ENCODE measurements around the gene MPG.

DNA sequence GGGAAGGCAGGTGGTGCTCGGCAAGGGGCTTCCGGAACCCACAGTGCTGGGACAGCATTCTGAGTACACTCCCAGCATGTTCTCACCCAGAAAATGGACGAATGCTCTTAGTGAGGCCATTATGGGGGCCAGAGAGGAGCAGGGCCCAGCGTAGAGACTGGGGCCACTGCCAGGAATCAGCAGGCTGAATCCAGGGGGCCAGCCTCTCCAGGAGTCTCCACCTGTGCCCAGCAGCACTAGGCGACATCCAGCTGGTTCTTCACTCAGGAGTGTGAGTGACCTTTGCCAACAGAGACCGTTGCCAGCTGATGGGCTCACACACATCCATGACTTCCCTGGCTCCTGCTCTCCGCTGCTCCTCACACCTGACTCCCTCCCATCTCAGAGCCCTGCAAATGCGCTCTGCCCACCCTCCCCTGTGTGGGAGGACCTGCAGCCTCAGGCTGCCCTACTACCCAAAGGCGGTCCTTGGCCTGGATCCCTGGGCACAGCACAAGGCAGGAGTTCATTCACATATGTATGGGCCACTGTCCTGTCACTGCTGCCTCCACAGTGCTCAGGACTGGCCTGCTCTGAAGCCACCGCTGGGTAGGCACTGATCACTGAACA lies 10.7 kb upstream of the MPG start:
- TF ChIP-seq CTCF (IDR thresholded peaks at IDR 0.05) (no peak), POLR2A (IDR thresholded peaks at IDR 0.05) (no peak), POLR2AphosphoS5 (IDR thresholded peaks at IDR 0.05) (no peak)
